Activated B cell treated with CpG ODN at 0.5 μM for 24 hours (primary cell): ENCODE results near the gene SCIMP. TPM values are rescaled to one million over a fixed set of nuclear protein-coding genes. Genes with fewer than 3 reads are reported as not detected.
"Not testable (repeated sequence)": the region's sequence is repeated elsewhere in the genome, so short reads cannot be mapped to it uniquely, and the experiment has no call there.

ENCODE experiments used
- ATAC-seq: fragments of 200-7000 bp; cut with Tn5 transposase; one replicate; pipeline ENCODE4 v1.10.0; 2021; ENCODE audit warnings: low read depth, mild to moderate bottlenecking, moderate library complexity
- CTCF ChIA-PET: fragments of 350-600 bp; sonication (Branson Sonifier 250); formaldehyde crosslinking; loops from one replicate; lab custom pipeline; 2021; ENCODE audit warnings: antibody characterized with exemption; lab: Charles Lee
- POLR2A ChIA-PET: fragments of 350-600 bp; sonication (Branson Sonifier 250); formaldehyde crosslinking; loops from one replicate; lab custom pipeline; 2021; ENCODE audit warnings: antibody characterized with exemption; lab: Charles Lee
- DNase-seq: peaks from one replicate; pipeline ENCODE4 v3.0.0; 2022
- H3K27ac Mint-ChIP-seq: one replicate; pipeline ENCODE4 v1.8.0; 2020; ENCODE audit warnings: mixed read lengths
- H3K27me3 Mint-ChIP-seq: one replicate; pipeline ENCODE4 v1.8.0; 2021; ENCODE audit warnings: mixed read lengths
- H3K36me3 Mint-ChIP-seq: one replicate; pipeline ENCODE4 v1.8.0; 2021; ENCODE audit warnings: low read depth, mixed read lengths
- H3K4me1 Mint-ChIP-seq: one replicate; pipeline ENCODE4 v1.8.0; 2021; ENCODE audit warnings: mixed read lengths
- H3K4me3 Mint-ChIP-seq: one replicate; pipeline ENCODE4 v1.8.0; 2020; ENCODE audit warnings: mild to moderate bottlenecking, mixed read lengths
- H3K9me3 Mint-ChIP-seq: one replicate; pipeline ENCODE4 v1.8.0; 2020; ENCODE audit warnings: mixed read lengths
- intact Hi-C: fragments of 100-400 bp; cut with micrococcal nuclease; formaldehyde crosslinking; loops from one replicate; pipeline ENCODE4 v1.15.1; 2024
- total RNA-seq: library from RNA; stranded (reverse); gene quantifications from 2 replicates; pipeline ENCODE4 v1.2.3, GENCODE V29; 2022
- TF ChIP-seq, protein P1 (sequence below): fragments of 200-600 bp; IDR thresholded peaks from one replicate; pipeline ENCODE4 v1.8.0; 2022; ENCODE audit warnings: antibody characterized with exemption, mild to moderate bottlenecking

SCIMP gene
- total RNA-seq, 1 donor from 2014 or later: 23.4 TPM

DNA sequence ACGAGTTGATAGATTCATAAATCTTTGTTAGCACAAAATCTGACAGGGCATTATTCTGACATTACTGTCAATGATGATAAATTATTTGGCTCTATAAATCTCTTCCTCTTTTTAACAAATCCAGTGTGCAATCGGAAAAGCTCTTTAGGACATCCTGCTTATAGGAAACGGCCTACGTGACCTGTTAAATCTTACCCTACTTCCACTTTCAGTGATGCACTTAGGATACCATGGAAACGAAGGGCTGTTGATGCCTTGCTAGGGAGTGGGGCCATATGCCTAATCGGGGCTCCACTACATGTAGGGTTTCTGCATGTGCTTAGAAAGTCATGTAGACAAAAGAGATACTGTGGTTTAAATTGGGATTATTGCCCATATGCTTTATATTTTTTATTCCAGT, 70.2 kb downstream of the SCIMP start:
- H3K27me3 Mint-ChIP-seq: no peaks in the 10 kb centered on the region
- intact Hi-C loops: no loop called here
- H3K4me1 Mint-ChIP-seq: peaks cover 34% of the 10 kb centered on the region
- H3K9me3 Mint-ChIP-seq: no peaks in the 10 kb centered on the region
- ChIA-PET POLR2A (no interaction called here), CTCF (no interaction called here)
- DNase-seq (no peak), ATAC-seq (no peak)
- TF ChIP-seq, protein P1, sequence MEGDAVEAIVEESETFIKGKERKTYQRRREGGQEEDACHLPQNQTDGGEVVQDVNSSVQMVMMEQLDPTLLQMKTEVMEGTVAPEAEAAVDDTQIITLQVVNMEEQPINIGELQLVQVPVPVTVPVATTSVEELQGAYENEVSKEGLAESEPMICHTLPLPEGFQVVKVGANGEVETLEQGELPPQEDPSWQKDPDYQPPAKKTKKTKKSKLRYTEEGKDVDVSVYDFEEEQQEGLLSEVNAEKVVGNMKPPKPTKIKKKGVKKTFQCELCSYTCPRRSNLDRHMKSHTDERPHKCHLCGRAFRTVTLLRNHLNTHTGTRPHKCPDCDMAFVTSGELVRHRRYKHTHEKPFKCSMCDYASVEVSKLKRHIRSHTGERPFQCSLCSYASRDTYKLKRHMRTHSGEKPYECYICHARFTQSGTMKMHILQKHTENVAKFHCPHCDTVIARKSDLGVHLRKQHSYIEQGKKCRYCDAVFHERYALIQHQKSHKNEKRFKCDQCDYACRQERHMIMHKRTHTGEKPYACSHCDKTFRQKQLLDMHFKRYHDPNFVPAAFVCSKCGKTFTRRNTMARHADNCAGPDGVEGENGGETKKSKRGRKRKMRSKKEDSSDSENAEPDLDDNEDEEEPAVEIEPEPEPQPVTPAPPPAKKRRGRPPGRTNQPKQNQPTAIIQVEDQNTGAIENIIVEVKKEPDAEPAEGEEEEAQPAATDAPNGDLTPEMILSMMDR: no peak
- H3K27ac Mint-ChIP-seq: no peak overlapping the region
- no peak overlapping the region for H3K4me3 Mint-ChIP-seq
- H3K36me3 Mint-ChIP-seq: no peaks in the 10 kb centered on the region

DNA sequence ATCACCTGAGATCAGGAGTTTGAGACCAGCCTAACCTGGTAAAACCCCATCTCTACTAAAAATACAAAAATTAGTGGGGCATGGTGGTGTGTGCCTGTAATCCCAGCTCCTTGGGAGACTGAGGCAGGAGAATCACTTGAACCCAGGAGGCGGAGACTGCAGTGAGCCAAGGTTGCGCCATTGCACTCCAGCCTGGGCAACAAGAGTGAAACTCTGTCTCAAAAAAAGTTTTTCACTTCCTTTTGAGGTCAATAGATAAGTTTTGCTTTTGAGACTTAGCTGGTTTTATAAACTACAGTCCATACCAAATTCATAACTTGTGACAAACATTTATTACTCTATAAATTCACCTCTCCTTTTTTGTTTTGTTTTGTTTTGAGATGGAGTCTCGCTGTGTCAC, 72.9 kb downstream of the SCIMP start:
- H3K9me3 Mint-ChIP-seq, H3K27me3 Mint-ChIP-seq, intact Hi-C loops, H3K4me3 Mint-ChIP-seq, H3K27ac Mint-ChIP-seq, CTCF ChIA-PET, DNase-seq, H3K36me3 Mint-ChIP-seq, ATAC-seq: not testable (repeated sequence)
- H3K4me1 Mint-ChIP-seq: peaks cover 30% of the 10 kb centered on the region
- POLR2A ChIA-PET: interaction anchor here (1.0 kb wide), 1 partner anchor 83 kb away, joined by 3 read pairs; no protein-coding TSS in a partner anchor

DNA sequence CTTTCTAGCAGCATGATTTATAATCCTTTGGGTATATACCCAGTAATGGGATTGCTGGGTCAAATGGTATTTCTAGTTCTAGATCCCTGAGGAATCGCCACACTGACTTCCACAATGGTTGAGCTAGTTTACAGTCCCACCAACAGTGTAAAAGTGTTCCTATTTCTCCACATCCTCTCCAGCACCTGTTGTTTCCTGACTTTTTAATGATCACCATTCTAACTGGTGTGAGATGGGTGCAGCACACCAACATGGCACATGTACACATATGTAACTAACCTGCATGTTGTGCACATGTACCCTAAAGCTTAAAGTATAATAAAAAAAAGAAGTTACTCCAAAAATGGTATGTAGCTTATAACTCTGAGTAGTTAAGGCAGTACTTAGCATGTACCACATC, 74.0 kb downstream of the SCIMP start:
- H3K27me3 Mint-ChIP-seq, H3K4me3 Mint-ChIP-seq, DNase-seq, CTCF ChIA-PET, H3K27ac Mint-ChIP-seq, intact Hi-C loops, POLR2A ChIA-PET, H3K36me3 Mint-ChIP-seq, H3K9me3 Mint-ChIP-seq, ATAC-seq: not testable (repeated sequence)
- H3K4me1 Mint-ChIP-seq: peaks cover 19% of the 10 kb centered on the region

Other genes with a start within 250 kb of the SCIMP start
- gene CAMTA2, start 247.2 kb downstream of the SCIMP start, total RNA-seq: 45.9 and 57.9 TPM in 2 replicates
- 0.17 and 0.44 TPM in 2 replicates for gene INCA1, start 237.3 kb downstream of the SCIMP start, total RNA-seq
- gene KIF1C, start 236.9 kb downstream of the SCIMP start, total RNA-seq: 62.6 and 63.8 TPM in 2 replicates
- gene SLC52A1, start 199.4 kb downstream of the SCIMP start, total RNA-seq: 0.09 TPM in 1 of 2 replicates, not detected in the other
- gene ZFP3, start 156.4 kb downstream of the SCIMP start, total RNA-seq: 10.1 and 11.5 TPM in 2 replicates
- 12.6 and 14.8 TPM in 2 replicates for gene ZNF232, start 123.0 kb downstream of the SCIMP start, total RNA-seq
- 0.33 and 0.37 TPM in 2 replicates for gene USP6, start 118.8 kb downstream of the SCIMP start, total RNA-seq
- 20.4 and 26.8 TPM in 2 replicates for gene ZNF594, start 43.0 kb downstream of the SCIMP start, total RNA-seq
- 63.5 and 67.5 TPM in 2 replicates for gene RABEP1, start 47.4 kb upstream of the SCIMP start, total RNA-seq
- gene NUP88, start 184.8 kb upstream of the SCIMP start, total RNA-seq: 158 and 187 TPM in 2 replicates
- 70.4 and 87.7 TPM in 2 replicates for gene RPAIN, start 185.3 kb upstream of the SCIMP start, total RNA-seq
- 160 and 177 TPM in 2 replicates for gene C1QBP, start 204.3 kb upstream of the SCIMP start, total RNA-seq
- 17.7 and 19.9 TPM in 2 replicates for gene DHX33, start 234.1 kb upstream of the SCIMP start, total RNA-seq